GM18909 (cell line): ENCODE results near the gene CLCN7.

Experiments used
- ATAC-seq: cut with Tn5 transposase; IDR thresholded peaks from one replicate; pipeline ENCODE4 v1.9.1; 2021; ENCODE audit warnings: mild to moderate bottlenecking; ENCODE audit not compliant: unreplicated experiment, poor library complexity

The CLCN7 gene

DNA sequence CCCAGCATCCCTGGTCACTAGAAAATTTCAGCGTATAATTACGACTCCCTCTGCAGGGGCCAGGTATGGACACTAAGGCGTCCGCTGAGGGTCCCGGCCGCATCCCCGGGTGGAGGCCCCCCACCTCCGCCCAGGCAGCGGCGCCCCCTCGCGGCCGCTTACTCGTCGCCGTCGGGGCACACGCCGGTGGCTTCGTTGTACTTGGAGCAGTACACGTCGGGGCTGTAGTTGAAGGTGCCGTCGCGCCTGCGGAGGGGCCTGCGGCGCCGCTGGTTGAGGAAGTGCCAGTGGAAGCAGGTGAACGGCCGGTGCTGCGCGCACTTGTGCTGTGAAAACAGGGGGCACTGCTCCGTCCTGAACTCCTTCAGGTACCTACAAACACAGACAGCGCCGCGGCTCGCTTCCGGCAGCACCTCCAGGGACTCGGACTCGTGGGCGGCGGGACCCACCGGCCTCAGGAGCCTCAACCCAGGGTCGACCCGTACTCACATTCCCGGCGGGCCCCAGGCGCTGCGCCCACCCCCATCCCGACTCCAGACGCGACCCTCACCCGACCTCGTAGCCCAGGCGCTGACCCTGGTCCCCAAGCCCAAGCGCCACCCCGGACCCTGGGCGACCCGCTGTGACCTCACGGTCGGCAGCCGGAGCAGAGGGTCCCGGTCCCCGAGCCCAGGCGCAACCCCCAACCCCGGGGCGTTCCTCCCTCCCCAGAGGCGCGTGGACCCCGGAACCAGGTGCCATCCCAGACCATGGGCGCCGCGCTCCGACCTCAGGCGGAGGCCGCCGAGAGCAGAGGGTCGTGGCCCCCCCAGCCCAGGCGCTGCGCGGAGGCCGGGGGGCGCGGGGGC, 60.9 kb downstream of the CLCN7 start:
- peak; percentile 35 for ATAC-seq

DNA sequence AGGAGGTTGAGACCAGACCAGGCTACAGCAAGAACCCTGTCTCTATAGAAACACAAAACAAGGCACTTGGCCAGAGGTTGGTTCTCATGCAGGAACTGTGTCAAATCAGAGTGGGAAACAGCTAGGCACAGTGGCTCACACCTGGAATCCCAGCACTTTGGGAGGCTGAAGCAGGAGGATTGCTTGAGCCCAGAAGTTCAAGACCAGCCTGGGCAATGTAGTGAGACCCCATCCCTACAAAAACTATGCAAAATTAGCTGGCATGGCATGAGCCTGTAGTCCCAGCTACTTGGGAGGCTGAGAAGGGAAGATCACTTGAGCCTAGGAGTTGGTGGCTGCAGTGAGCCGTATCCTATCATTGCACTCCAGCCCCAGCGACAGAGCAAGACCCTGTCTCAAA, 62.0 kb downstream of the CLCN7 start:
- ATAC-seq, result no peak

DNA sequence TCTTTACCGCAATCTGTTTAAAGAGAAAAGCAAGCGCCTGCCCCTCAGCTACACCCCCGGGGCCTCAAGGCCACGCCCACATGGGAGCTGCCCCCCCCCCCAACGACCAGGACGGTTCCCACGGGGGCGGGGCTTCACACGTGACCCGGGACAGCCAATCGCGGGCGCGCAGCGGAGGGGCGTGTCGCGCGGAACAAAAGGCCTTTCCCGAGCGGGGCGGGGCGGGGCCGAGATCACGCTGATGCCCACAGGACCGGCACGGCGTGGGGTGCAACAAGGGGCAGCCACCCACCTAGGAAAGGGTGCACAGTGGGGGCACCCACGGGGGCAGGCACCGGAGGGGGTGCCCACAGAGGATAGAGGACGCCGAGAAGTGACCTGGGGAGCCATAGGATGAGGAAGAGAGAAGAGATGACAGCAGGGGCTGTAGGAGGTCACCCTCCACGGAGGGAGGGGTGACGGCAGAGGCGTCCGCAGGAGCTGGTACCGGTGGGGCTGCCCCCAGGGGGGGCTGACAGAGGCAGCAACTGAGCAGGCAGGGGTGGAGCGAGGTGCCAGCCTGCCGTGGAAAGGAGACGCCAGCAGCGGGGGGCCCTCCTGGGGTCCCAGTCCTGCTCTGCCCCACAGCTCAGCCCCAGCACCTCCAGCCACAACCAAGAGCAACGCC, 66.5 kb downstream of the CLCN7 start:
- ATAC-seq, result peak; percentile 81

- ATAC-seq, result peak; percentile 10
These were observed 67.1 kb downstream of the CLCN7 start for GRCh38 chr16:1407753-1408152.

- ATAC-seq, result no peak
These were observed 71.1 kb downstream of the CLCN7 start for GRCh38 chr16:1403733-1404132.

- ATAC-seq, result no peak
These were observed 71.8 kb downstream of the CLCN7 start for GRCh38 chr16:1403036-1403435.

- ATAC-seq, result no peak
These were observed 73.1 kb downstream of the CLCN7 start for GRCh38 chr16:1401758-1402154.

- no peak for ATAC-seq
These were observed 73.6 kb downstream of the CLCN7 start for GRCh38 chr16:1401061-1401757.

DNA sequence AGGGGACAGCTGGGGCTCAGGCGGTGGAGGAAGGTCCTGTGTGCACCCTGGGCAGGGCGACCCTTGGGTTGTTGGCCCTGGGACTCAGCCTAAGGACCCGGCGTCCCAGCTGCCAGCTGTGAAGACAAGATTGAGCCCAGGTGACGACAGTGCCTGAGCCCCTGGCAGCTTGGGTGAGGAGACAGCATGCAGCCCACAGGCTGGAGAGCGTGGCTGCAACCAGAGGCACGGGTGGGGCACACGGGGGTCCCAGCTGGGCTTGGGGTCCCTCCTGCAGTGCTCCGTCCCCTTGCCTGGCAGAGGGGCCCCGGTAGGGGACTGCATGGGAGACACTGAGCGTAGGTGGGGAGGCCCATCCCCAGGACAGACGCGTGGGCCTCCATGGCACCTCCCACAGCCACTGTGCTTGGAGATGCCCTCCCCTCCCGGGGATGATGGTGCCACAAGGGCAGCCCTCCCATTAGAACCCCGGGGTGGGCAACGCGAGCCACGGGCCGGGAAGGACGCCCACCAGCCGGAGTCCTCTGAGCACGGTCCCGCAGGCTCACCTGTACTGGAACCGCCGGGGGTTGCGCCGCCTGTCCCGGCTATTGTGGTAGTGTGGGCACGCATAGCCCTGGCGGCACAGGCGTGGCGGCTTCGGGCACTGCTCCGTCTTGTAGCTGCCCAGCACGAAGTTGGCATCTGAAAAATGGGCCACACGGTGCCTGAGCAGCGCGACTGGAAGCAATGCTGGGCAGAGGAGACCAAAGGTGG, 75.8 kb downstream of the CLCN7 start:
- no peak for ATAC-seq

DNA sequence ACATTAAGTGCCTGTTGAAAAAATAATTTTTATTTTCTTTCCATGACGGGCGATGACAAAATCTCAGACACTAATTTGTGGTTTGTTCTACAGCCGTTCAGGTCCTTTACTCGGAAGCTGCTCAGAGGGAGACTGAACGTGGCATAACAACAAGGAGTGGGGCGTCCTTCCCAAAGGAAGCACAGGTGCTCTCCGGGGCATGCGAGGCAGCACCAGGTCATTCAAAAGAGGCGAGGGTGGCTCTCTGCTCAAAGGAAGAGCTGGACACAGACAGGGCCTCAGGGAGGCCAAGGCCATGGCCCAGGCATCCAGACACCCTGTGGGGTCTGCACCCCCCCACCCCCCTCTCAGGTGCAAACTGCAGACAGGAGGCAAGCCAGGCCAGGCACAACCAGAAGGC, 76.5 kb downstream of the CLCN7 start:
- ATAC-seq, result no peak

- ATAC-seq, result no peak
These were observed 77.0 kb downstream of the CLCN7 start for GRCh38 chr16:1397779-1398178.

DNA sequence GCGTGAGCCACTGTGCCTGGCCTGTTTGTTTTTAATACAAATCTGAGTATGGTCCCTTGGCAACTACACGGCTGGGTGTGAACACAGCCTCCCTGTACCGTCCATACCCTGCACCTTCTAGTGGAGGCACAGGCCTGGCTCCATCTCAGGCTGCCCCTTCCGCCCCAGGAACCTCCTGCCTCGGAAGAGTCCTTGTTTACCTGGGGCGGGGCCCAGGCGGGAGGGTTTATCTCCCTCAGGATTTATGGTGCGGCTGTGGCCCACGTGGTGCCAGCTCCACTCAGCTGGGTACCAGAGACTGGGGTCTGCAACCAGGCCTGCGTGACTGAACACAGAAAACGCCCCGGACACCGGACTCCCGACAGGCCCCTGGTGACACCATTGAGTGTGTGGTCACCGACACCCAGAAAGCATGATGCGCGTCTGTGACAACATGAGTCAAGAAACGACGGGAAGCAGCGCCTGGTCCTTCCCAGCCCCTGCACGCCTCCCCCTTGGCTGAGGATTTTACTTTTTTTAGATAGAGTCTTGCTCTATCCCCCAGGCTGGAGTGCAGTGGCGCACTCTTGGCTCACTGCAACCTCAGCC, 79.3 kb downstream of the CLCN7 start:
- ATAC-seq, result no peak
